ENCODE results near the gene COPS6. TPM values are rescaled to one million over a fixed set of nuclear protein-coding genes. Genes with fewer than 3 reads are reported as not detected.

The COPS6 gene
- total and polyA plus RNA-seq, 7 donors, result 82.9 to 145 (median 118) TPM

- WGBS, 3 donors, result 78 to 88% (median 83%) methylated on average over 14 of the region's 14 CpGs
- Histone ChIP-seq H3K9me3 (no peaks in the 10 kb centered on the region), H3K27ac (no peak overlapping the region), H3K27me3 (ENCODE audit: insufficient read depth in 3 of 3, low read length in 2 of 3) (no peaks in the 10 kb centered on the region), H3K36me3 (ENCODE audit: insufficient read depth in 1 of 2, low read depth in 1 of 2) (peaks cover 4 to 58% of the 10 kb centered on the region in 2 donors), H3K4me3 (no peak overlapping the region), H3K4me1 (peaks cover 21% of the 10 kb centered on the region)
- TF ChIP-seq CTCF (IDR thresholded peaks at IDR 0.05), result no peak
- intact Hi-C loops (cut with DNase I), result loop anchor here in 1 of 2 donors (5.0 kb wide), 1 partner anchor 37 kb away; the partner anchor contains the start of gene MBLAC1
- DNase-seq, result no peak
- ATAC-seq, result no peak
These were observed 2.0 kb downstream of the COPS6 start for GRCh38 chr7:100090527-100091410.

GRCh38 chr7:100091411-100092181 is 2.8 kb downstream of the COPS6 start:
- 54 to 64% (median 58%) methylated on average over 19 of the region's 19 CpGs for WGBS, 3 donors
- H3K27ac ChIP-seq, result no peak overlapping the region
- DNase-seq (no peak), ATAC-seq (no peak)
- H3K4me1 ChIP-seq, result peaks cover 21% of the 10 kb centered on the region
- intact Hi-C loops (cut with DNase I), result loop anchor here in 1 of 2 donors (5.0 kb wide), 1 partner anchor 36 kb away; the partner anchor contains the start of gene MBLAC1
- H3K4me3 ChIP-seq, result no peak overlapping the region
- no peaks in the 10 kb centered on the region for H3K9me3 ChIP-seq
- H3K36me3 ChIP-seq (ENCODE audit: insufficient read depth in 1 of 2, low read depth in 1 of 2), result peaks cover 4 to 66% of the 10 kb centered on the region in 2 donors
- TF ChIP-seq CTCF (IDR thresholded peaks at IDR 0.05), result no peak
- no peaks in the 10 kb centered on the region for H3K27me3 ChIP-seq (ENCODE audit: insufficient read depth in 3 of 3, low read length in 2 of 3)

GRCh38 chr7:100093054-100093453 is 4.3 kb downstream of the COPS6 start:
- peaks cover 19% of the 10 kb centered on the region for H3K4me1 ChIP-seq
- intact Hi-C loops (cut with DNase I), result loop anchor here in 1 of 2 donors (5.0 kb wide), 1 partner anchor 34 kb away; the partner anchor contains the start of gene MBLAC1
- H3K9me3 ChIP-seq, result no peaks in the 10 kb centered on the region
- H3K36me3 ChIP-seq (ENCODE audit: insufficient read depth in 1 of 2, low read depth in 1 of 2), result peaks cover 8 to 80% of the 10 kb centered on the region in 2 donors
- WGBS, 3 donors, result 35 to 45% (median 41%) methylated on average over 8 of the region's 8 CpGs
- no peak overlapping the region for H3K4me3 ChIP-seq
- no peak for TF ChIP-seq CTCF (IDR thresholded peaks at IDR 0.05)
- DNase-seq (no peak), ATAC-seq (no peak)
- peak overlapping the region; percentile 16 for H3K27ac ChIP-seq
- no peaks in the 10 kb centered on the region for H3K27me3 ChIP-seq (ENCODE audit: insufficient read depth in 3 of 3, low read length in 2 of 3)

- WGBS, 3 donors, result 18 to 27% (median 25%) methylated on average over 13 of the region's 13 CpGs
- H3K27me3 ChIP-seq (ENCODE audit: insufficient read depth in 3 of 3, low read length in 2 of 3), result no peaks in the 10 kb centered on the region
- TF ChIP-seq CTCF (IDR thresholded peaks at IDR 0.05), result no peak
- H3K4me1 ChIP-seq, result peaks cover 16% of the 10 kb centered on the region
- no peak overlapping the region for H3K4me3 ChIP-seq
- peaks cover 8 to 85% of the 10 kb centered on the region in 2 donors for H3K36me3 ChIP-seq (ENCODE audit: insufficient read depth in 1 of 2, low read depth in 1 of 2)
- H3K27ac ChIP-seq, result peak overlapping the region; percentile 16
- DNase-seq, result no peak
- H3K9me3 ChIP-seq, result no peaks in the 10 kb centered on the region
- intact Hi-C loops (cut with DNase I), result loop anchor here in 1 of 2 donors (5.0 kb wide), 1 partner anchor 34 kb away; the partner anchor contains the start of gene MBLAC1
- ATAC-seq, result peak in 2 of 4 donors; percentile 3 to 19
These were observed 4.7 kb downstream of the COPS6 start for GRCh38 chr7:100093498-100093897.

Data from psoas muscle (tissue), 8 donors.